B cell (primary cell): ENCODE results near the gene TUBB4B. TPM values are rescaled to one million over a fixed set of nuclear protein-coding genes. Genes with fewer than 3 reads are reported as not detected.
"Not testable (repeated sequence)": the region's sequence is repeated elsewhere in the genome, so short reads cannot be mapped to it uniquely, and the experiment has no call there.

ENCODE experiments used
- ATAC-seq: fragments of 200-7000 bp; cut with Tn5 transposase; one replicate; pipeline ENCODE4 v1.10.0; 2021; ENCODE audit warnings: low read depth, mild to moderate bottlenecking, moderate number of reproducible peaks, moderate library complexity
- CTCF ChIA-PET: fragments of 350-600 bp; sonication (Branson Sonifier 250); formaldehyde crosslinking; loops from one replicate; lab custom pipeline; 2021; ENCODE audit warnings: antibody characterized with exemption, inconsistent platforms; lab: Charles Lee
- POLR2A ChIA-PET: fragments of 350-600 bp; sonication (Branson Sonifier 250); formaldehyde crosslinking; loops from one replicate; lab custom pipeline; 2021; ENCODE audit warnings: antibody characterized with exemption; lab: Charles Lee
- DNase-seq: peaks from one replicate; pipeline ENCODE4 v3.0.0; 2013
- H2AFZ ChIP-seq: 2 replicates; pipeline ENCODE4 v1.6.1; 2012; ENCODE audit warnings: mild to moderate bottlenecking, low read depth, low read length; ENCODE audit not compliant: insufficient read depth, poor library complexity, severe bottlenecking
- H3K27ac ChIP-seq, 2 donors: 1 replicate in 1 of 2; 2 replicates in 1 of 2; pipeline ENCODE4 v1.5.1; 2012 to 2013; ENCODE audit warnings: low read length in 2 of 2, mild to moderate bottlenecking in 2 of 2, moderate library complexity in 1 of 2
- H3K27me3 ChIP-seq, 4 experiments: fragments of 200-600 bp in 1 of 4; sonication (generic) in 1 of 4; replicated peaks in 1 of 4; 1 replicate in 2 of 4; 2 replicates in 2 of 4; pipeline versions ENCODE4 v1.6.1 to v1.7.0; 2013 to 2016; ENCODE audit warnings: low read length in 3 of 4, mild to moderate bottlenecking in 2 of 4, mixed read lengths in 1 of 4, moderate library complexity in 1 of 4; ENCODE audit not compliant: insufficient read depth in 4 of 4, control insufficient read depth in 3 of 4; ENCODE audit errors: control extremely low read depth in 1 of 4
- H3K36me3 ChIP-seq, 2 experiments: replicated peaks in 1 of 2; 1 replicate in 1 of 2; 2 replicates in 1 of 2; pipeline versions ENCODE4 v1.6.1 to v1.7.1; 2013; ENCODE audit warnings: low read length in 1 of 2; ENCODE audit not compliant: insufficient read depth in 2 of 2, control insufficient read depth in 1 of 2; ENCODE audit errors: control extremely low read depth in 1 of 2, extremely low read depth in 1 of 2
- H3K4me1 ChIP-seq, 2 donors: fragments of 200-600 bp in 1 of 2; sonication (generic) in 1 of 2; 1 replicate in 1 of 2; 2 replicates in 1 of 2; pipeline versions ENCODE4 v1.5.1 to v1.6.1; 2013 to 2017; ENCODE audit warnings: low read length in 2 of 2; ENCODE audit not compliant: control insufficient read depth in 2 of 2, insufficient read depth in 2 of 2
- H3K4me2 ChIP-seq: replicated peaks from 2 replicates; pipeline ENCODE3; 2012; ENCODE audit warnings: mild to moderate bottlenecking, low read depth, low read length; ENCODE audit not compliant: poor library complexity, severe bottlenecking
- H3K4me3 ChIP-seq, 5 experiments: fragments of 200-600 bp in 1 of 5; sonication (generic) in 1 of 5; 1 replicate in 3 of 5; 2 replicates in 2 of 5; pipeline versions ENCODE4 v1.5.1 to v1.7.0; 2011 to 2016; ENCODE audit warnings: low read length in 4 of 5, mild to moderate bottlenecking in 4 of 5, low read depth in 2 of 5, control low read depth in 1 of 5, moderate library complexity in 1 of 5; ENCODE audit not compliant: insufficient read depth in 1 of 5; ENCODE audit errors: control extremely low read depth in 1 of 5, extremely low read depth in 1 of 5
- H3K79me2 ChIP-seq: fragments of 200-600 bp; sonication (generic); one replicate; pipeline ENCODE4 v1.6.0; 2016; ENCODE audit warnings: low read length; ENCODE audit not compliant: control insufficient read depth, insufficient read depth
- H3K9ac ChIP-seq: fragments of 200-600 bp; sonication (generic); 2 replicates; pipeline ENCODE4 v1.6.1; 2017; ENCODE audit warnings: mild to moderate bottlenecking, low read length, moderate library complexity
- H3K9me3 ChIP-seq, 3 donors: one replicate each; pipeline versions ENCODE4 v1.6.1 to v1.7.1; 2013; ENCODE audit warnings: low read length in 2 of 3; ENCODE audit not compliant: control insufficient read depth in 2 of 3, insufficient read depth in 1 of 3; ENCODE audit errors: control extremely low read depth in 1 of 3
- H4K20me1 ChIP-seq: 2 replicates; pipeline ENCODE4 v1.6.0; 2012; ENCODE audit warnings: mild to moderate bottlenecking, low read length; ENCODE audit not compliant: insufficient read depth, control insufficient read depth, poor library complexity, severe bottlenecking
- H3K27ac Mint-ChIP-seq: one replicate; pipeline ENCODE4 v1.8.0; 2021; ENCODE audit warnings: mixed read lengths
- H3K27me3 Mint-ChIP-seq: one replicate; pipeline ENCODE4 v1.8.0; 2021; ENCODE audit warnings: mixed read lengths
- H3K4me1 Mint-ChIP-seq: one replicate; pipeline ENCODE4 v1.8.0; 2021; ENCODE audit warnings: mixed read lengths
- H3K4me3 Mint-ChIP-seq: one replicate; pipeline ENCODE4 v1.8.0; 2021; ENCODE audit warnings: mixed read lengths
- H3K9me3 Mint-ChIP-seq: one replicate; pipeline ENCODE4 v1.8.0; 2022; ENCODE audit warnings: mixed read lengths; ENCODE audit not compliant: insufficient read depth
- EZH2 ChIP-seq: IDR thresholded peaks from 2 replicates; pipeline ENCODE4 v1.6.1; 2012; ENCODE audit warnings: borderline replicate concordance, low read depth, mild to moderate bottlenecking, moderate library complexity, low read length; ENCODE audit not compliant: insufficient read depth, poor library complexity, severe bottlenecking
- WGBS: methylation state at CpG from one replicate; pipeline ENCODE4 v1.1.5; 2013; ENCODE audit warnings: missing lambda C conversion rate; ENCODE audit not compliant: insufficient coverage; 5-methylcytosine and 5-hydroxymethylcytosine counted together
- intact Hi-C: fragments of 100-400 bp; cut with micrococcal nuclease; formaldehyde crosslinking; loops from one replicate; pipeline ENCODE4 v1.10.0; 2022
- polyA plus RNA-seq: library from polyadenylated mRNA; depleted of rRNA; stranded (reverse); fragments of >200 nt; gene quantifications from 2 replicates; pipeline ENCODE4 v1.2.3, GENCODE V29; 2012
- total RNA-seq, 2 donors: library from RNA; stranded (reverse); fragments of 120-200 nt in 1 of 2; gene quantifications; 1 replicate in 1 of 2; 2 replicates in 1 of 2; pipeline versions ENCODE4 v1.2.3 to v1.2.4, GENCODE V29; 2013 to 2022
- TF ChIP-seq, protein P1 (sequence below): fragments of 200-600 bp; IDR thresholded peaks from one replicate; pipeline ENCODE4 v1.8.0; 2022; ENCODE audit warnings: antibody characterized with exemption, mild to moderate bottlenecking

The TUBB4B gene
- total and polyA plus RNA-seq, 2 donors (not counting 1 experiment from before 2014, with no cell fraction given) = 110 to 261 TPM

DNA sequence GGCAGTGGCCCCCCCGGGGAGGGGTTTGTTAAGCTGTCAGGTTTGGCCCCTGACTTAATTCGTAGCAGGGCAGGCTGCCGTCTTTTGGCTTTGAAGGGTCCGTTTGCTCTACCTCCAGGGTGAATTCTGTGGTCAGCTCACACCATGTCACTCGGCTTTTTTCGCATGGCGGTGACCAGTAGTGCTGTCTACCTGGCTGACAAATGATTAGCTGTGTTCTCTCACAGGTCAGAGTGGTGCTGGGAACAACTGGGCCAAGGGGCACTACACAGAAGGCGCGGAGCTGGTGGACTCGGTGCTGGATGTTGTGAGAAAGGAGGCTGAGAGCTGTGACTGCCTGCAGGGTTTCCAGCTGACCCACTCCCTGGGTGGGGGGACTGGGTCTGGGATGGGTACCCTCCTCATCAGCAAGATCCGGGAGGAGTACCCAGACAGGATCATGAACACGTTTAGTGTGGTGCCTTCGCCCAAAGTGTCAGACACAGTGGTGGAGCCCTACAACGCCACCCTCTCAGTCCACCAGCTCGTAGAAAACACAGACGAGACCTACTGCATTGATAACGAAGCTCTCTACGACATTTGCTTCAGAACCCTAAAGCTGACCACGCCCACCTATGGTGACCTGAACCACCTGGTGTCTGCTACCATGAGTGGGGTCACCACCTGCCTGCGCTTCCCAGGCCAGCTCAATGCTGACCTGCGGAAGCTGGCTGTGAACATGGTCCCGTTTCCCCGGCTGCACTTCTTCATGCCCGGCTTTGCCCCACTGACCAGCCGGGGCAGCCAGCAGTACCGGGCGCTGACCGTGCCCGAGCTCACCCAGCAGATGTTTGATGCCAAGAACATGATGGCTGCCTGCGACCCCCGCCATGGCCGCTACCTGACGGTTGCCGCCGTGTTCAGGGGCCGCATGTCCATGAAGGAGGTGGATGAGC lies 1.4 kb downstream of the TUBB4B start:
- peak overlapping the region; percentile 80 for H3K9ac ChIP-seq
- H3K4me3 Mint-ChIP-seq = peak overlapping the region; percentile 87
- H3K27ac ChIP-seq = peak overlapping the region in 1 of 2 donors; percentile 38
- H3K4me3 ChIP-seq = peak overlapping the region; percentile 5 to 76 (median 55)
- H3K79me2 ChIP-seq = peaks cover 51% of the 10 kb centered on the region
- no peaks in the 10 kb centered on the region for H3K27me3 Mint-ChIP-seq
- peak; percentile 34 for DNase-seq
- peaks cover 0 to 20% of the 10 kb centered on the region in 2 experiments for H3K36me3 ChIP-seq
- H3K27ac Mint-ChIP-seq = peak overlapping the region; percentile 82
- no peak for ATAC-seq
- no peaks in the 10 kb centered on the region for H3K9me3 ChIP-seq
- peak overlapping the region; percentile 96 for H3K4me2 ChIP-seq
- WGBS = 92% methylated on average over 33 of the region's 36 CpGs
- CTCF ChIA-PET = interaction anchor here (0.6 to 8.9 kb wide), 3 partner anchors 12 to 380 kb away, joined by 3 to 76 read pairs (median 8); partner anchors contain the start of genes CYSRT1, RNF208 and RNF224
- intact Hi-C loops = no loop called here
- POLR2A ChIA-PET = interaction anchor here (0.6 to 2.1 kb wide), 7 partner anchors 11 to 250 kb away, joined by 3 to 15 read pairs (median 4); partner anchors contain the start of genes MAN1B1, PAXX and TOR4A
- H2AFZ ChIP-seq = no peak overlapping the region
- peaks cover 50% of the 10 kb centered on the region for H4K20me1 ChIP-seq
- TF ChIP-seq EZH2 = no peak
- TF ChIP-seq, protein P1, sequence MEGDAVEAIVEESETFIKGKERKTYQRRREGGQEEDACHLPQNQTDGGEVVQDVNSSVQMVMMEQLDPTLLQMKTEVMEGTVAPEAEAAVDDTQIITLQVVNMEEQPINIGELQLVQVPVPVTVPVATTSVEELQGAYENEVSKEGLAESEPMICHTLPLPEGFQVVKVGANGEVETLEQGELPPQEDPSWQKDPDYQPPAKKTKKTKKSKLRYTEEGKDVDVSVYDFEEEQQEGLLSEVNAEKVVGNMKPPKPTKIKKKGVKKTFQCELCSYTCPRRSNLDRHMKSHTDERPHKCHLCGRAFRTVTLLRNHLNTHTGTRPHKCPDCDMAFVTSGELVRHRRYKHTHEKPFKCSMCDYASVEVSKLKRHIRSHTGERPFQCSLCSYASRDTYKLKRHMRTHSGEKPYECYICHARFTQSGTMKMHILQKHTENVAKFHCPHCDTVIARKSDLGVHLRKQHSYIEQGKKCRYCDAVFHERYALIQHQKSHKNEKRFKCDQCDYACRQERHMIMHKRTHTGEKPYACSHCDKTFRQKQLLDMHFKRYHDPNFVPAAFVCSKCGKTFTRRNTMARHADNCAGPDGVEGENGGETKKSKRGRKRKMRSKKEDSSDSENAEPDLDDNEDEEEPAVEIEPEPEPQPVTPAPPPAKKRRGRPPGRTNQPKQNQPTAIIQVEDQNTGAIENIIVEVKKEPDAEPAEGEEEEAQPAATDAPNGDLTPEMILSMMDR = no peak
- H3K4me1 ChIP-seq = peaks cover 18 to 38% of the 10 kb centered on the region in 2 donors
- H3K27me3 ChIP-seq = no peaks in the 10 kb centered on the region
- H3K4me1 Mint-ChIP-seq = peaks cover 33% of the 10 kb centered on the region
- no peaks in the 10 kb centered on the region for H3K9me3 Mint-ChIP-seq

DNA sequence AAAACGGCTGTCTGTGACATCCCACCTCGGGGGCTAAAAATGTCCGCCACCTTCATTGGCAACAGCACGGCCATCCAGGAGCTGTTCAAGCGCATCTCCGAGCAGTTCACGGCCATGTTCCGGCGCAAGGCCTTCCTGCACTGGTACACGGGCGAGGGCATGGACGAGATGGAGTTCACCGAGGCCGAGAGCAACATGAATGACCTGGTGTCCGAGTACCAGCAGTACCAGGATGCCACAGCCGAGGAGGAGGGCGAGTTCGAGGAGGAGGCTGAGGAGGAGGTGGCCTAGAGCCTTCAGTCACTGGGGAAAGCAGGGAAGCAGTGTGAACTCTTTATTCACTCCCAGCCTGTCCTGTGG lies 2.2 kb downstream of the TUBB4B start:
- H3K4me3 ChIP-seq, H3K27me3 ChIP-seq, intact Hi-C loops, H3K27me3 Mint-ChIP-seq, H3K4me2 ChIP-seq, H2AFZ ChIP-seq, H3K27ac ChIP-seq, H3K9ac ChIP-seq, H3K9me3 ChIP-seq, ATAC-seq, DNase-seq, H3K9me3 Mint-ChIP-seq: not testable (repeated sequence)
- WGBS = 91% methylated on average over 10 of the region's 18 CpGs
- Histone ChIP-seq H3K4me1 (peaks cover 18 to 31% of the 10 kb centered on the region in 2 donors), H3K79me2 (peaks cover 44% of the 10 kb centered on the region), H4K20me1 (peaks cover 43% of the 10 kb centered on the region), H3K36me3 (peaks cover 0 to 20% of the 10 kb centered on the region in 2 experiments)
- CTCF ChIA-PET = interaction anchor here (1.6 kb wide), 1 partner anchor 11 kb away, joined by 8 read pairs; no protein-coding TSS in a partner anchor
- H3K4me1 Mint-ChIP-seq = peaks cover 30% of the 10 kb centered on the region
- H3K4me3 Mint-ChIP-seq = peak overlapping the region; percentile 87
- POLR2A ChIA-PET = interaction anchor here (0.6 to 2.1 kb wide), 2 partner anchors 11 to 251 kb away, joined by 4 to 15 read pairs; partner anchors contain the start of gene PAXX
- H3K27ac Mint-ChIP-seq = peak overlapping the region; percentile 65
